Effector memory CD8-positive, alpha-beta T cell (primary cell): ENCODE results near the gene BCL11B.

Experiments
- ATAC-seq: fragments of 150-1000 bp; cut with Tn5 transposase; replicated peaks from 2 replicates; pipeline ENCODE4 v1.10.0; 2021; ENCODE audit warnings: mild to moderate bottlenecking, moderate library complexity
- DNase-seq, 3 experiments: peaks; one replicate each; pipeline ENCODE4 v3.0.0; 2021
- H3K27ac Mint-ChIP-seq, 2 donors: one replicate each; pipeline ENCODE4 v1.8.0; 2022; ENCODE audit warnings: mild to moderate bottlenecking in 2 of 2, mixed read lengths in 2 of 2, moderate library complexity in 2 of 2
- H3K27me3 Mint-ChIP-seq, 2 donors: one replicate each; pipeline ENCODE4 v1.8.0; 2022; ENCODE audit warnings: mixed read lengths in 2 of 2
- H3K36me3 Mint-ChIP-seq: one replicate; pipeline ENCODE4 v1.8.0; 2022; ENCODE audit warnings: mild to moderate bottlenecking, moderate library complexity, mixed read lengths; ENCODE audit not compliant: insufficient read depth
- H3K4me1 Mint-ChIP-seq, 2 donors: one replicate each; pipeline ENCODE4 v1.8.0; 2022; ENCODE audit warnings: low read depth in 2 of 2, mixed read lengths in 2 of 2
- H3K4me3 Mint-ChIP-seq, 2 donors: one replicate each; pipeline ENCODE4 v1.8.0; 2022; ENCODE audit warnings: mild to moderate bottlenecking in 2 of 2, mixed read lengths in 2 of 2, moderate library complexity in 2 of 2
- H3K9me3 Mint-ChIP-seq, 2 donors: one replicate each; pipeline ENCODE4 v1.8.0; 2022; ENCODE audit warnings: mixed read lengths in 2 of 2

The BCL11B gene

DNA sequence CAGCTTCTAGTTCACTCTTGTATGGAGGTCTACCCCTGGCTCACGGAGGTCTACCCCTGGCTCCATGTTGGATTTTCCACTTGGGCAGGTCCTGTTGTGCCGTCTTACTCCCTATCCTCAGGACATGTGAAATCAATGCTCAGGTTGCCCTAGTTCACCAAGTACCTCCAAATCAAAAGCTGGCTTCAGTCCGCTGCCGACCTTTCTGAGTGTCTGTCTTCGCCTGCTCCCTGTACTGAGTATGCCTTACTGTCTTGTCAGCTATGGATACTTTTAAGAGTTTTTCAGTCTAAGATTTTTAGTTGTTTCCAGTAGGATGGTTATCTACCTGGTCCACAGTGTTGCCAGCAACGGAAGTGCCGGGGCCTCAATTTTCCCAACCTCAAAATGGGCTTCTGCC, 40.1 kb upstream of the BCL11B start:
- Mint-ChIP-seq H3K9me3 (no peaks in the 10 kb centered on the region), H3K36me3 (no peaks in the 10 kb centered on the region), H3K27me3 (peaks cover 0 to 7% of the 10 kb centered on the region in 2 donors), H3K27ac (no peak overlapping the region), H3K4me3 (no peak overlapping the region), H3K4me1 (peaks cover 12 to 20% of the 10 kb centered on the region in 2 donors)
- ATAC-seq (no peak), DNase-seq (no peak)

DNA sequence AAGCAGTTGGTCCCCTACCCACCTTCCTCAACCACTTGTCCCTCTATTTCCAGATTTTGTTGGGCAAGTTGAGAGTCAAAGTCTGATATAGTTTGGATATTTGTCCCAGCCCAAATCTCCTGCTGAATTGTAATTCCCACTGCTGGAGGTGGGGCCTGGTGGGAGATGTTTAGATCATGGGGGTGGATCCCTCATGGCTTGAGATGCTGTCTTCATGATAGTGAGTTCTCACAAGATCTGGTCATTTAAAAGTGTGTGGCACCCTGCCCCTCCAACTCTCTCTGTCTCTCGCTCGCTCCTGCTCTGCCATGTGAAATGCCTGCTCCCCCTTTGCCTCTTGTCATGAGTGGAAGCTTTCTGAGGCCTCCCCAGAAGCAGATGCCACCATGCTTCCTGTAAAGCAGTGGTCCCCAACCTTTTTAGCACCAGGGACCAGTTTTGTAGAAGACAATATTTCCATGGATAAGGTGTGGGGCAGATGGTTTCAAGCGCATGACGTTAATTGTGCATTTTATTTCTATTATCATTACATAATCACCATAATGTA, 37.3 kb upstream of the BCL11B start:
- no peak overlapping the region for H3K4me3 Mint-ChIP-seq
- no peak overlapping the region for H3K27ac Mint-ChIP-seq
- no peaks in the 10 kb centered on the region for H3K27me3 Mint-ChIP-seq
- DNase-seq (no peak), ATAC-seq (no peak)
- H3K36me3 Mint-ChIP-seq, result no peaks in the 10 kb centered on the region
- H3K4me1 Mint-ChIP-seq, result peaks cover 4 to 8% of the 10 kb centered on the region in 2 donors
- H3K9me3 Mint-ChIP-seq, result no peaks in the 10 kb centered on the region

DNA sequence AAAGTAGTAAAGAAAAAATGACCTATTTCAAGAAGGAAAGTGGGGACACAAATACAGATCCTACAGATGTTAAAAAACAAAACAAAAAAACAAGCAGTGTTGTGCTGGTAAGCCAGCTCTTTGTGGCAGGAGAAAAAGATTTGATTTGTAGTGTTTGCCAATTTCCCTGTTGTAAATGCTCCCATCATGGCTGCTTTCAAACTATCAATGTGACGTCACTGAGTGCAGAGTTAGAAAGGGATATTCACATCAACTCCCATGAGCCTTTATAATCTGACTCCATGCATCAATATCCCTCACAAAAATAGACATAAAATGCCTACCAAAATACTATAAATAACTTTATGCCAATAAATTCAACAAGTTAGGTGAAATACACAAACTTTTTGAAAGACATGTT, 32.2 kb upstream of the BCL11B start:
- no peaks in the 10 kb centered on the region for H3K27me3 Mint-ChIP-seq
- no peaks in the 10 kb centered on the region for H3K9me3 Mint-ChIP-seq
- H3K36me3 Mint-ChIP-seq, result no peaks in the 10 kb centered on the region
- no peak overlapping the region for H3K27ac Mint-ChIP-seq
- no peak overlapping the region for H3K4me3 Mint-ChIP-seq
- ATAC-seq, result no peak
- peaks cover 3 to 5% of the 10 kb centered on the region in 2 donors for H3K4me1 Mint-ChIP-seq
- DNase-seq, result no peak

- DNase-seq (no peak), ATAC-seq (no peak)
- Mint-ChIP-seq H3K9me3 (peaks cover 0 to 2% of the 10 kb centered on the region in 2 donors), H3K36me3 (peaks cover 3% of the 10 kb centered on the region), H3K4me3 (no peak overlapping the region), H3K27me3 (peaks cover 0 to 7% of the 10 kb centered on the region in 2 donors), H3K27ac (no peak overlapping the region), H3K4me1 (no peaks in the 10 kb centered on the region)
These were observed 28.2 kb upstream of the BCL11B start for GRCh38 chr14:99300190-99300589.

- Mint-ChIP-seq H3K4me1 (peaks cover 0 to 2% of the 10 kb centered on the region in 2 donors), H3K9me3 (peaks cover 0 to 2% of the 10 kb centered on the region in 2 donors), H3K4me3 (no peak overlapping the region), H3K36me3 (peaks cover 3% of the 10 kb centered on the region), H3K27me3 (peaks cover 0 to 8% of the 10 kb centered on the region in 2 donors), H3K27ac (no peak overlapping the region)
- no peak for DNase-seq
- ATAC-seq, result no peak
These were observed 24.5 kb upstream of the BCL11B start for GRCh38 chr14:99296517-99296916.

DNA sequence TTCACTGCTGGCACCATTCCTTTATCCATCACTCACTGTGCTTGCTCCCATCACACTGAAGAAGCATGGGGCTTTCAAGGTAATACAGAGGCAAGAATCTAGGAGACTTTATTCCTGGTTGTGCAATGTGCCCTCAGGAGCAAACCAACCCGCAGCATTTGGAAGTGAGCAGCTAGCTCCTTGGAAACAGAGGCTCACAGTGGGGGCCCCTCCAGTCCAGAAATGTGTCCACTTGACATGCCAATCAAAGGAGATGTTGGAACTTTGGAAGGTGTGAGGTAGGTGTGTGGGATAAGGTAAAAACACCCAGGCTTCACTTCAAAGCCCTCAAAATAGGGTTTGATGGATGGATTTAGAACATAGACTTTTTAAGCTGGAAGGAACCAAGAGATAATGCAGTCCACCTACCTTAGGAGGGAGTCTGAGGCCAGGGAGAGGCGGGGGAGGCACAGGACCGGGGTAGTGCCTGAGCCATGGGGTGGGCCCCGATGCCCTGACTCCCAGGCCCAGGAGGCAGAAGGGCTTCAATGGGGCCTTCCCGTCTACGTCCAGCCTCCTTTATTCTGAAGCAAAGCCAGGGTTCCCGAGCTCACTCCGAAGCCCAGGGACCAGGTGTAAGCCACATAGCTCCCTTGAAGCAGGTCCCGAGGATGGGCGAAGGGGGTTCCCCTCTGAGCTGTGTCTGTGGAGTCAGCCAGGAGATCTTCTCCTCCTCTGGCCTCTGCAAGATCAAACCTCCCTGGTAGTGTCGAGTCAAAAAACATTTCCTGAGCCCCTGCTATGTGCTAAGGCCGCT, 17.6 kb upstream of the BCL11B start:
- no peak overlapping the region for H3K27ac Mint-ChIP-seq
- H3K27me3 Mint-ChIP-seq, result no peaks in the 10 kb centered on the region
- no peak for DNase-seq
- H3K4me1 Mint-ChIP-seq, result peaks cover 34 to 38% of the 10 kb centered on the region in 2 donors
- ATAC-seq, result no peak
- no peaks in the 10 kb centered on the region for H3K9me3 Mint-ChIP-seq
- peaks cover 4% of the 10 kb centered on the region for H3K36me3 Mint-ChIP-seq
- no peak overlapping the region for H3K4me3 Mint-ChIP-seq

DNA sequence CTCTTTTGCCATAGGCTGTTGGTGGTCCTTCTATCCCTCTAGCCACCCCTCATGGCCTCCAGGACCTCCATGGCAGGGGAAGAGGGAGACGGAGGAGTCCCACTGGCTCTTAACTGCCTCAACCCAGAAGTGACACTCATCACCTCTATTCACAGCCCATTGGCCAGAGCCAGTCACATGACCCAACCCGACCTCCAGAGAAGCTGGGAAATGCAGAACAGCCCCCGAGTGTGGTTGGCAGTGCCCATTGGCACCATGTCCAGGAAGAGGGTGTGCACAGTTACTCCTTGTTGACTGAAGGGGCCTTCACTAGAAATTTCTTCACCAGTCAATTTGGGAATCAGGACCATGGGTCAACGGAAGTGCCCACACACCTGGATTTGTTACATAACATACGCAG, 17.0 kb upstream of the BCL11B start:
- no peaks in the 10 kb centered on the region for H3K9me3 Mint-ChIP-seq

DNA sequence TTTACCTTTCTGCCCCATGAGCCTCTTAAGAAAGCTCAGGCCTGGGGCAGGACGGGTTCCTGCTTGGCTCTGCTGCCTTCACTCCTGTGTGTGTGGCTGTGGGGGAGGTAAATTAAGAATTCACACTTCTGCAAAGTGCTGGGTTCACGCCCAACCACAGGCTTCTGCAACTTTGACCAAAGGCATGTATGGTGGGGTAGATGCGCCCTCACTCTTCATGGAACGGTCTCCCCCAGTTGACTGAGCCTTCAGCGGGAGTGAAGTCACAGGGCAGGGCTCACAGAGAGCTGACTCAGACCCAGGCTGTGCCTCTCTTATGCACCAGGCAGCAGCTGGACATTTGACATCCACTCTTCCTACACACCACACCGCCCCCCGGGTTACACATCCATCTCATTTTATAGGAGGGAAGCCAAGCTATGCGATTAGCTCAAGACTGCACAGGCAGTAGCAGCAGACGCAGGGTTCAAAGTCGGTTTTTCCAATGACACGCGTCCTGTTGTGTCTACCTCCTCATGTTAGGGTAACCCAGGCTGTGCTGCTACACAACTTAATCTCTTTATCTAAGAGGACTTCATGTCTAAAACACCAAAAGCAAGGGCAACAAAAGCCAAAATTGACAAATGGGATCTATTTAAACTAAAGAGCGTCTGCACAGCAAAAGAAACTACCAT, 15.4 kb upstream of the BCL11B start:
- ATAC-seq (peak; percentile 88), DNase-seq (peak in 1 of 3 experiments; percentile 45)
- Mint-ChIP-seq H3K9me3 (no peaks in the 10 kb centered on the region), H3K27me3 (no peaks in the 10 kb centered on the region), H3K4me1 (peaks cover 34 to 41% of the 10 kb centered on the region in 2 donors), H3K36me3 (peaks cover 13% of the 10 kb centered on the region), H3K27ac (peak overlapping the region; percentile 83 to 90), H3K4me3 (peak overlapping the region; percentile 87)

More for the DNA sequence above, 17.0 kb upstream of the BCL11B start:
- Mint-ChIP-seq H3K36me3 (peaks cover 8% of the 10 kb centered on the region), H3K27me3 (no peaks in the 10 kb centered on the region), H3K4me3 (no peak overlapping the region), H3K27ac (peak overlapping the region in 1 of 2 donors; percentile 83), H3K4me1 (peaks cover 34 to 41% of the 10 kb centered on the region in 2 donors)
- ATAC-seq, result no peak
- DNase-seq, result no peak

- Mint-ChIP-seq H3K4me3 (peak overlapping the region; percentile 87), H3K4me1 (peaks cover 34 to 40% of the 10 kb centered on the region in 2 donors), H3K36me3 (peaks cover 17% of the 10 kb centered on the region), H3K9me3 (no peaks in the 10 kb centered on the region), H3K27me3 (no peaks in the 10 kb centered on the region), H3K27ac (peak overlapping the region; percentile 83 to 90)
- DNase-seq (no peak), ATAC-seq (peak; percentile 55)
These were observed 14.8 kb upstream of the BCL11B start for GRCh38 chr14:99286761-99287160.

DNA sequence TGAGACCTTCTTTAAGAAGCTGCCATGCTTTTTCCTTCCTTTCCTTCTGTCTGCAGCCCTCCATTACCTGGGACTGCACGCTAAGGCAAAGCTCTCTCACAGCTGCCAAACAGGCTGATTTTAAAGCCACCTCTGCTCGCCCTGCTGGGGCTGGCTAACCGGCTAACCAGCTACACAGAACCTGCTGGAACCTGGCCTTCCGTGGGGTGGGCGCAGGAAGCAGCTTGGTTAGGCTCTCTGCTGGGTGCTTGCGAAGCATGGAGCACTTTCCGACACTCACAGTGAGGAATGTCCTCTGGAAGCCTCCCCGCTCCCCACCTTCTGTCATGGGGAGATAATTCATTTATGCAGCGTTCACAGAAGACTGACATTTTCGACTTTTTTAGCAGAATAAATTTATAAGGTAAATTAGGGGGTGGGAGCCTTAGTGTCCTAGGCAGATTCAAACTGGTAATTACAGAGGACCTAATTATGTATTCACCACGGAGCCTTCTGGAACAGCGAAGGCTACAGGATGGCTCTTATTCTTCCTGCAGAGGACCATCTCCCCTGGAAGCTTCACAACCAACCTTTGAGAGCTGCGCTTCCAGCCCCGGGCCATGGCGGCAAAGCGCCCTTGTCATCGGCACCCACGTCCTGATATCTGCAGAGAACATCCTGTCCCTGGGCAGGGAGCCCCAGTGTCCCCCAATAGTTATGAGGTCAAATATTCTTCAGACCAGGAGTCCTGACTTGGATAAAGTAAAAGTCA, 12.4 kb upstream of the BCL11B start:
- ATAC-seq (no peak), DNase-seq (no peak)
- Mint-ChIP-seq H3K36me3 (peaks cover 18% of the 10 kb centered on the region), H3K9me3 (no peaks in the 10 kb centered on the region), H3K4me3 (peak overlapping the region; percentile 87), H3K27ac (peak overlapping the region; percentile 83 to 90), H3K4me1 (peaks cover 46 to 50% of the 10 kb centered on the region in 2 donors), H3K27me3 (no peaks in the 10 kb centered on the region)

DNA sequence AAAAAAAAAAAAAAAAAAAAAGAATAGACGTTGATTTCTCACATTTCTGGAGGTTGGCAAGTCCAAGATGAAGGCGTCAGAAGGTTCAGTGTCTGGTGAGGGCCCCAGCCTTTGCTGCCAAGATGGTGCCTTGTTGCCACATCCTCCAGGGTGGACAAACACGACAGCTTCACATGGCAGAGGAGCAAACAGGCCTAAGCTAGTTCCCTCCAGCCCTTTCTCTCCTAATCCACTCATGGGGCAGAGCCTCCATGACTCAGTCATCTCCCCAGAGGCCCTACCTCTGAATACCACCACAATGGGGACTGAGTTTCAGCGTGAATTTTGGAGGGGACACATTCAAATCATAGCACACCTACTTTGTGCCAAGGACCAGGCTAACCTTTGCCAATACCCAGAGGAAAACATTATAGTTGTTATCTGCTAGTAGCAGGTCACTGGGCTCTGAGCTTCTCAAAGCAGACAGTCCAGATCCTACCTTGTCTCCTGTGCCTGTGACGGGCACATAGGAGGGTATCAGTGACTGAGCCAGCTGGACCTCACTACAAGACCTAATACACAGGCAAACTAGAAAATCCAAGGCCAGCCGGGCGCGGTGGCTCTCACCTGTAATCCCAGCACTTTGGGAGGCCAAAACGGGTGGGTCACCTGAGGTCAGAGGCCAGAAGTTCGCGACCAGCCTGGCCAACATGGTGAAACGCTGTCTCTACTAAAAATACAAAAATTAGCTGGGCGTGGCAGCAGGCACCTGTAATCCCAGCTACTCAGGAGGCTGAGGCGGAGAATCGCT, 10.5 kb upstream of the BCL11B start:
- Mint-ChIP-seq H3K4me1 (peaks cover 41% of the 10 kb centered on the region in 2 donors), H3K27ac (no peak overlapping the region), H3K27me3 (no peaks in the 10 kb centered on the region), H3K36me3 (peaks cover 18% of the 10 kb centered on the region), H3K4me3 (peak overlapping the region in 1 of 2 donors; percentile 4), H3K9me3 (no peaks in the 10 kb centered on the region)
- ATAC-seq, result no peak
- DNase-seq, result no peak

DNA sequence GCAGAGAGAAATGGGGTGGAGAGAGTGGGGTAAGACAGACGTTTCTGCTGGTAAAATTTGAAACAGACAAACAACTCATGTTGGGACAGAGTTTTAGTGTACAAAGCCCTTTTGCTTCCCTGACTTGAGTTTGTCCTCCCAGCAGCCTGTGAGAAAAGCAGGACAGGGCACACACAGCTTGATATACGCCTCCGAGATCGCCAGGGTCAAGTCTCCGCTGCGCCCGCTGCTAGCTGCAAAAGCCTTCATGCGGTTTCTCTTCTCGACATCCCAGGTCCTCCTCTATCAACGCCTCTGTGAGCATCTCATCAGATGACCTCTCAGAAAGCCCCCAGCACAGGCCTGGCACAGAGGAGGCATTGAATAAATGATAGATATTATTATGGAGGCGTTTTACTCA, 9.4 kb upstream of the BCL11B start:
- Mint-ChIP-seq H3K27me3 (no peaks in the 10 kb centered on the region), H3K27ac (peak overlapping the region; percentile 47 to 79), H3K36me3 (peaks cover 15% of the 10 kb centered on the region), H3K4me3 (no peak overlapping the region), H3K4me1 (peaks cover 35 to 39% of the 10 kb centered on the region in 2 donors), H3K9me3 (no peaks in the 10 kb centered on the region)
- no peak for ATAC-seq
- DNase-seq, result no peak
